Brain pericyte (primary cell): Measurements from ENCODE around the gene C4BPA.

ENCODE experiments used
- DNase-seq: peaks from one replicate; pipeline ENCODE4 v3.0.0-alpha.2; 2012; ENCODE audit warnings: low read depth, low spot score

The C4BPA gene

GRCh38 chr1:207115269-207115668, 11.2 kb downstream of the C4BPA start:
- DNase-seq = no peak

- no peak for DNase-seq
Observed at GRCh38 chr1:207124389-207124788, 20.4 kb downstream of the C4BPA start.

GRCh38 chr1:207128336-207128921, 24.4 kb downstream of the C4BPA start:
- no peak for DNase-seq

- no peak for DNase-seq
Observed at GRCh38 chr1:207129053-207129452, 25.0 kb downstream of the C4BPA start.

- no peak for DNase-seq
Observed at GRCh38 chr1:207130252-207131036, 26.4 kb downstream of the C4BPA start.

- DNase-seq = no peak
Observed at GRCh38 chr1:207131163-207131562, 27.1 kb downstream of the C4BPA start.

GRCh38 chr1:207134581-207134980, 30.5 kb downstream of the C4BPA start:
- DNase-seq = no peak

- no peak for DNase-seq
Observed at GRCh38 chr1:207139616-207140015, 35.6 kb downstream of the C4BPA start.

- no peak for DNase-seq
Observed at GRCh38 chr1:207140536-207140935, 36.5 kb downstream of the C4BPA start.

GRCh38 chr1:207145401-207146058, 41.5 kb downstream of the C4BPA start:
- no peak for DNase-seq

GRCh38 chr1:207151920-207152319, 47.9 kb downstream of the C4BPA start:
- DNase-seq = no peak

- no peak for DNase-seq
Observed at GRCh38 chr1:207152792-207153468, 48.9 kb downstream of the C4BPA start.

- no peak for DNase-seq
Observed at GRCh38 chr1:207155028-207155427, 51.0 kb downstream of the C4BPA start.

GRCh38 chr1:207156095-207156494, 52.1 kb downstream of the C4BPA start:
- no peak for DNase-seq

- no peak for DNase-seq
Observed at GRCh38 chr1:207156826-207157225, 52.8 kb downstream of the C4BPA start.

- DNase-seq = no peak
Observed at GRCh38 chr1:207164086-207164485, 60.1 kb downstream of the C4BPA start.

GRCh38 chr1:207172321-207172720, 68.3 kb downstream of the C4BPA start:
- no peak for DNase-seq

GRCh38 chr1:207172885-207173284, 68.9 kb downstream of the C4BPA start:
- no peak for DNase-seq

- DNase-seq = no peak
Observed at GRCh38 chr1:207173396-207173795, 69.4 kb downstream of the C4BPA start.

- DNase-seq = no peak
Observed at GRCh38 chr1:207174913-207175312, 70.9 kb downstream of the C4BPA start.

- DNase-seq = no peak
Observed at GRCh38 chr1:207179036-207179435, 75.0 kb downstream of the C4BPA start.

- no peak for DNase-seq
Observed at GRCh38 chr1:207181847-207182246, 77.8 kb downstream of the C4BPA start.
